AG09319 (cell line): ENCODE measurements around the gene ZNF624.

Experiments used
- DNase-seq: peaks from one replicate; pipeline ENCODE4 v3.0.0-alpha.2; 2010; ENCODE audit warnings: low read depth; ENCODE audit errors: extremely low read depth
- TF ChIP-seq, protein P1 (sequence below): IDR thresholded peaks from 2 replicates; pipeline ENCODE4 v1.5.1; 2011; ENCODE audit warnings: low read depth, mild to moderate bottlenecking, inconsistent platforms, low read length, moderate library complexity

Gene ZNF624

DNA sequence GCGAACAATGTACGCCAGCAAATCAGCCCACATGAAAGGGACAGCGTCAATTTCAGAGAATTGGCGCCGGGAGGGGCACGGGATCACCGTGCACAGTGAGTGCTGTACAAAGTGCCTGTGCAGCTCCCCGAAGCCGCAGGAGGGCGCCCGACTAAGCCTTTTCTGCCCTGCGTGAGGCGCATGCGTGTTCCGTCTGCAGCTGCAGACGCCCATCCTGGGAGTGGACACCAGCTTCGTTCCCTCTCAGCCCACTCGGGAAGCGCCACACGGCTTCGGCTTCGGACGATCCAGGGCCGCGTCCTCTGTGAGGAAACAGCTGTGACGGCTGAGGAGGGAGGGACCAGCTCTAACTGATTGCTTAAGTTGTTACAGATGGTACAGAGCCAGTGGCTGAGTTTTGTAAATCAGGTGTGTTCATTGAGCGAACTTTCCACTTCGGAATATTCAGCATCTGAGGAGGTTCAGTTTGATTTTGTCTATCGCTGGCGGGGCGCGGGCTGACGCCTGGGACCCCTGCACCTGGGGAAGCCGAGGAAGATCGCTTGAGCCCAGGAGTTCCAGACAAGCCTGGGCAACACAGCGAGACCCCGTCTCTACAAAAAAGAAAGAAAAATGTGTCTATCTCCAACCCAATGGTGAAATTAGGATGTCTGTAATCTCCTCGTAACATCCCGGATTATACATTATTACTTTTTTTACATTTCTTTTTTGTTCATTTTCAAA, 69.2 kb downstream of the ZNF624 start:
- DNase-seq = peak; percentile 77
- TF ChIP-seq, protein P1, sequence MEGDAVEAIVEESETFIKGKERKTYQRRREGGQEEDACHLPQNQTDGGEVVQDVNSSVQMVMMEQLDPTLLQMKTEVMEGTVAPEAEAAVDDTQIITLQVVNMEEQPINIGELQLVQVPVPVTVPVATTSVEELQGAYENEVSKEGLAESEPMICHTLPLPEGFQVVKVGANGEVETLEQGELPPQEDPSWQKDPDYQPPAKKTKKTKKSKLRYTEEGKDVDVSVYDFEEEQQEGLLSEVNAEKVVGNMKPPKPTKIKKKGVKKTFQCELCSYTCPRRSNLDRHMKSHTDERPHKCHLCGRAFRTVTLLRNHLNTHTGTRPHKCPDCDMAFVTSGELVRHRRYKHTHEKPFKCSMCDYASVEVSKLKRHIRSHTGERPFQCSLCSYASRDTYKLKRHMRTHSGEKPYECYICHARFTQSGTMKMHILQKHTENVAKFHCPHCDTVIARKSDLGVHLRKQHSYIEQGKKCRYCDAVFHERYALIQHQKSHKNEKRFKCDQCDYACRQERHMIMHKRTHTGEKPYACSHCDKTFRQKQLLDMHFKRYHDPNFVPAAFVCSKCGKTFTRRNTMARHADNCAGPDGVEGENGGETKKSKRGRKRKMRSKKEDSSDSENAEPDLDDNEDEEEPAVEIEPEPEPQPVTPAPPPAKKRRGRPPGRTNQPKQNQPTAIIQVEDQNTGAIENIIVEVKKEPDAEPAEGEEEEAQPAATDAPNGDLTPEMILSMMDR = peak; percentile 96

DNA sequence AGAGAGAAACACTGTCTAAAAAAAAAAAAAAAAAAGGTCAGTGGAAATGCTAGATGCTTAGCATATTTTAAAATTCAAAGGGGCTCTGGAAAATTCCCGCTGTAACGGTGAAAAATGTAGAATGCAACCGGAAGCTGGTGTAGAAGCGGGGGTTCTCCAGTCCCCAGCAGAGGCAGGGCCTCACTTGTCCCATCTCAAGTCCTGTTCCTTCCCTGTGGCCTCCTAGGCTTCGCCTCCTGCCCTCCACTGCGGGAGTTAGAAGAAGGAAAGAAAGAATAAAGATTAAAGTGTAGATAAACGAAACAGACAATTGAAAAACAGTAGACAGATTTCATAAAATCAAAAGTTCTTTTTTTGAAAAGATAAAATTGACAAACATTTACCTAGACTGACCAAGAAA, 69.9 kb downstream of the ZNF624 start:
- TF ChIP-seq, protein P1 = no peak
- no peak for DNase-seq

DNA sequence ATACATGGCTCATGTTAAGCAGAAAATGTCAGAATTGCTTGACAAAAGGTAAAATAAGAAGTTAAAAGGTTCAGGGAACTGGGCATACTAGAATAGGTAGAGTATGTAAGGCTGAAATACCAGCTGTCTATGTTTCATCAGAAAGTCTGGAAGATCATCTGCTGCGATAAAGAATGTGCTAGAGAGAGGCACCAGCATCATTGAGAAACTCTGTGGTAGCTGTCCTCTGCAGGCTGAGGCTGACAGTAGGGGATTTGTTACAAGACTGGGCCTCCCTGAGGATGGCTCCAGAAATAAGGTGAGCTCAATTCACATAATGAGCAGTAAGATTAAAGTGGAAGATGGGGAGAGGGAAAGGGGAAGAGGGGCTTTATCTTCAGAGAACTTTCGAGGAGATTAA, 80.2 kb downstream of the ZNF624 start:
- DNase-seq = no peak
- TF ChIP-seq, protein P1 = no peak
